Measurements from ENCODE around the gene ZNF568.

DNA sequence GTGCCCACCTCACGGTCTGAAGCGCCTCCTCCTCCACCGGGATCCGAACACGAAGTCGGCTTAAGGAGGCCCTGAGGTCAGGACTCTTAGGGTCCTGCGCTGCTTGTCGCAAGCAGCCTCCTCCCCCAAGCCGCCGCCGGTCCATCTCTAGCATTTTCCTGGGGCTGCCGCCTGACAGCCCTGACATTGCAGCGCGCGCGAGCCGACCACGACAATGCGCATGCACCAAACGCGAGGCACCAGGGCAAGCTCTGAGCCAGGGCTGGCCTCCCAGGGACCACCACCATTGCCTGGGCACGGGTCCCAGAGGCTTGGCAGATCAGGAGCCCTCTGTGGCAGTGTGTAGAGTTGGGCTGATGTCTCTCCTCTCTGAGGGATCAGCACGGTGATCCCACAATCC is 98.3 kb downstream of the ZNF568 start:
- TF ChIP-seq, protein P1, sequence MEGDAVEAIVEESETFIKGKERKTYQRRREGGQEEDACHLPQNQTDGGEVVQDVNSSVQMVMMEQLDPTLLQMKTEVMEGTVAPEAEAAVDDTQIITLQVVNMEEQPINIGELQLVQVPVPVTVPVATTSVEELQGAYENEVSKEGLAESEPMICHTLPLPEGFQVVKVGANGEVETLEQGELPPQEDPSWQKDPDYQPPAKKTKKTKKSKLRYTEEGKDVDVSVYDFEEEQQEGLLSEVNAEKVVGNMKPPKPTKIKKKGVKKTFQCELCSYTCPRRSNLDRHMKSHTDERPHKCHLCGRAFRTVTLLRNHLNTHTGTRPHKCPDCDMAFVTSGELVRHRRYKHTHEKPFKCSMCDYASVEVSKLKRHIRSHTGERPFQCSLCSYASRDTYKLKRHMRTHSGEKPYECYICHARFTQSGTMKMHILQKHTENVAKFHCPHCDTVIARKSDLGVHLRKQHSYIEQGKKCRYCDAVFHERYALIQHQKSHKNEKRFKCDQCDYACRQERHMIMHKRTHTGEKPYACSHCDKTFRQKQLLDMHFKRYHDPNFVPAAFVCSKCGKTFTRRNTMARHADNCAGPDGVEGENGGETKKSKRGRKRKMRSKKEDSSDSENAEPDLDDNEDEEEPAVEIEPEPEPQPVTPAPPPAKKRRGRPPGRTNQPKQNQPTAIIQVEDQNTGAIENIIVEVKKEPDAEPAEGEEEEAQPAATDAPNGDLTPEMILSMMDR (IDR thresholded peaks at IDR 0.05): no peak
- no peak for TF ChIP-seq POLR2A (IDR thresholded peaks at IDR 0.05)
